Ammon's horn (tissue), 1 donor: ENCODE measurements around the gene CYCS.

Experiments
- DNase-seq: peaks from one replicate; pipeline ENCODE4 v3.0.0-alpha.2; 2016; ENCODE audit warnings: low spot score

CYCS gene

DNA sequence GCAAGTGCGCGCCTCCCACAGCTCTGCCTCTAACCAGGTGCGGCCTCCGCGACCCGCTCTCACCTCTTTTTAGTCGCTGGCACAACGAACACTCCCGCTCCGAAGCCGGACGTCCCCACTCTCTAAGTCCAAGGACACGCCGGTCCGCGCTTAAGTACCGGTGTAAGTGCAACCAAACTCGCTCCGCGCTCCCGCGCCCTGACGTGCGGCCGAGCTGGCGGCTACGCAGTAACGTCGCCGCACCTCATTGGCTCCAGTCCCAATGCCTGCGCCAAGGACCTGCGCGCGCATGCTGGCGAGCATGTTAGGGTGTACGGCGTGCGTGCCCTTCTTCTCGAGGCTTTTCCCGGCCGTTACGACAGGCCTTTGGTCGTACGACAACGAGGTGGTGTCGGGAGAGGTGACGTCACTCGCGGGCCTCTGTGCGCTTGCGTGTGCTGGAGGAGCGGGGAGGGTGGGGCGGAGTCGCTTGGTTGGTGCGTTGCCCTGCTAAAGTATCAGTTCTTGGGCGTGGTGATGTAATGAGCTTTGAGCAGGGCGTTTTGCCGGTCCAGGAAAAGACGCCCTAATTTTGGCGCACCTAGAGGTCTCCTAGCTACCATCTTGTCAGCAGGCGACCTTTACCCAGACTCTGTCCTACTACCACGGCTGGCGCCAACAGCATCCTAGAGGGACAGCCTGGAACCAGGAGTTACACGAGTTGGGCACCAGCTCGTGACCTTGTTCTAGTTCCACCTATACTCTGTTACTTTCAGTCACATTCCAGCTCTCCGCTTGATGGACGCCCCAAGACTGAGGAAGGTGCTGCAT, at the start of gene CYCS:
Gene CYCS, minus strand, starts transcription at position 124 of the 810 bp plus-strand sequence. CDS start 1,141 bp downstream, outside the sequence.
- DNase-seq: peak; percentile 100

DNA sequence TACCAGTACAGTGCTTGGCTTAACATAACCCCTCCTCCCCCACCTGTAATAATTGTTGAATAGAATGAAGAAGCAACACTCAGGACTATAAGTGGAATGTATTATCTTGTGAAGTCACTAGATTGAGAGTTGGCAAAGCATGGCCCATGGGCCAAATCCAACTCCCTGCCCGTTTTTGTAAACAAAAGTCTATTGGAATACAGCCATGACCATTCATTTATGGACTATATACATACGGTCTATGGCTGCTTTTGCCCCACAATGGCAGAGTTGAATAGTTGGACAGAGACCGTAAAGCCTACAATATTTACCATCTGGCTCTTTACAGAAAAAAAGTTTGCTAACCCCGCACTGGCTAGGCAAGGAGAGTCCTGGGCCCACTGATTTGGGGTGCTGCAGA, 48.1 kb upstream of the CYCS start:
- DNase-seq: no peak

DNA sequence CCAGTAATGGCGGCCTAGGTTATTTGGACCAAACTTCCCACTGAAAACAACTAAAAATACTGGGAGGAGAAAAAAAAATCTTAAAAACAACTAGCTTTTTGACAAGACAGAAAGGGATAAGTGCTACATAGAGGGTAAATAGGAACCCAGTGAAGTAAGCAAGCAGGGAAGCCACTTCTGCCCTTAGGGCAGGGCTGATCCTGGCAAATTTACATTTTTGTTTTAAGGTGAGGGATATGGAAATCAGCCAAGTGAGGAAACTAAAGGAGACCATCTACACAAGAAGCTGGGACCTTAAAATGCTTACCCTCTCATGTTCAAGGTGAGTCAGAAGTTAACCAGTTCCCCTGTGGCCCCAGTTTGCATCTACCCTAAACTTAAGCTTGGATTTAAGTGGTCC, 46.5 kb upstream of the CYCS start:
- no peak for DNase-seq

DNA sequence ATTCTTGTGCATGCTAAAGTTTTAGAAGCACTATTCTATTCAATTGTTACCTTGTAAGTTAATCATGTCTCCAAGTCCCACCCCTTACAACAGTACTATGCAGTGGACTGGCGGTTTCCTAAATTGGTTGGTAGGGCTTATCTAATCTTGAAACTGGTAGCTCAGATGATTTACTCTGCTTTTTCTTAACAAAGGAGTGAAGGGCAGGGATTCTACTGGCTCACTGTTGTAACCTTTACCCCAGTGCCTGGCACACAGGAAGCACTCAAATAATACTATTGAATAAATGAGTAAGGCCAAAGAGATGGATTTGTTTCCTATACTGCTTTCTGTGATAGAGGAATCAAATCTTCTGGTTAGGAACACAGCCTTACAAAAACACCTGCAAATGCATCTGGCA, 46.0 kb upstream of the CYCS start:
- no peak for DNase-seq

DNA sequence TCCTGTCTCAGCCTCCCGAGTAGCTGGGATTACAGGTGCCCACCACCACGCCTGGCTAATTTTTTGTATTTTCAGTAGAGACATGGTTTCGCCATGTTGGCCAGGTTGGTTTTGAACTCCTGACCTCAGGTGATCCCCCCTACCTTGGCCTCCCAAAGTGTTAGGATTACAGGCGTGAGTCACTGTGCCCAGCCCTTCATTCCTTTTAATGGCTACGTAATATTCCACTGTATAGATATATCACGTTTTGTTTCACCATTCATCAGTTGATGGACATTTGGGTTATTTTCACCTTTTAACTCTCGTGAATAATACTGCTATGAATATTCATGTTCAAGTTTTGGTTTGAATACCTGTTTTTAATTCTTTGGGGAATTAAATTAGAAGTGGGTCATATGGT, 44.6 kb upstream of the CYCS start:
- no peak for DNase-seq

DNA sequence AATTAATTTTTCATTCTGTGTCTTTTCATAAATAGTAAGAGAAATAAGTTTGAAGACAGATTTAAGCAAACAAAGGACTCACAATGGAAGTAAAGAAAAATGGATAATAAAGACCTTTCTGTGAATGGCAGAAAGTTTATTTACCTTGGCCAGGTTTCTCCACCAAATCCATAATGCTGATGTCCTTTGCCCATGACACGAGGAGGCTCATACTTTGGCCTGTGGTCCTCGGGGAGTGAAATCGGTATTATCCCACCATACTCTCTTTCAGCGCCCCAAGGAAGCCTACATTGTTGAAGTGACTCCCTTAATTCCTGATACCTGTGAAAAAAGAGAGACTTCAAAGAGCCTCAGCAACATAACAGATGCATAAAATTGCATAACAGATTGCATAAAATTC, 43.1 kb upstream of the CYCS start:
- DNase-seq: no peak

DNA sequence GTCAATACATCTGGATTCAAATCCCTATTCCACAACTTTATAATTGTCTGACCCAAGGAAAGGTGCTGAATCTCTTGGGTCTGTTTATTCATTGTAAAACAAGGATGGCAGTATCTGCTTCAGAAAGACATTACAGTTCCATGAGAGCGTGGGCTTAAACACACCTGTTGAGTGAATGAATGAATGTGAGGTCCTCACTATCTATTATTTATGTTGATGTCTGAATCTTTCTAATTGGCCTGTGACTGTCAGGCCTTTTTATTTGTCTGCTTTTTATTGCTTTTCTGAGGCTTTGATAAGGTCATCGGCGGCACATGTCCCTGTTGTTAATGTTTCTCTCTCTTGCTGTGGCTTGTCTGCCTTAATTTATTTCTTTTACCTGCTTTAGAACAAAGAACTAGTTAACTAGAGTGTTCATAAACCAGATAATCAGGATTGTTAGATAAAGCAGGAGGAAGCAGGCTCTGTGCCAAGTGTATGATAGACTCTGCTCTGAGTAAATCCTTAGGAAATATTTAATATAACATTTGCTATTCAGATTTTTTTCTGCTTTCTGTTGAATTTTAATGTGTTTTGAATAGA, 42.3 kb upstream of the CYCS start:
- DNase-seq: no peak

DNA sequence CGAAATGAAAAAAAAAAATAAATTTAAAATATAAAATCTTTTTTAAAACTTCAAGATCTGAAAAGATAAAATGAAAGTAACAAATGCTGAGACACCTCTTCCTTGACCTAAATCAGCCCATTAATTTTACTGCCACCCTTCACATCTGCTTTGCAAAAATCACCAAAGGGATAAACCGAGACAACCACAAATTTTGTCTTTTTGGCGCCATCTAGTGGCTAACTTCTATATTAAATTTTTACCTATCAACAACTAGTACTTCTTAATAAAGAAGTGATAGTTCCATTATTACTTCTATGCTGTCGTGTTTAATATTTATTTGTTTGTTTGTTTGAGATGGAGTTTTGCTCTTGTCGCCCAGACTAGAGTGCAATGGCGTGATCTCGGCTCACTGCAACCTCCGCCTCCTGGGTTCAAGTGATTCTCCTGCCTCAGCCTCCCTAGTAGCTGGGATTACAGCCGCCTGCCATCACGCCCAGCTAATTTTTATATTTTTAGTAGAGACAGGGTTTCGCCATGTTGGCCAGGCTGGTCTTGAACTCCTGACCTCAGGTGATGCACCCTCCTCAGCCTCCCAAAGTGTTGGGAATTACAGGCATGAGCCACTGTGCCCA, 35.0 kb upstream of the CYCS start:
- DNase-seq: peak; percentile 47

DNA sequence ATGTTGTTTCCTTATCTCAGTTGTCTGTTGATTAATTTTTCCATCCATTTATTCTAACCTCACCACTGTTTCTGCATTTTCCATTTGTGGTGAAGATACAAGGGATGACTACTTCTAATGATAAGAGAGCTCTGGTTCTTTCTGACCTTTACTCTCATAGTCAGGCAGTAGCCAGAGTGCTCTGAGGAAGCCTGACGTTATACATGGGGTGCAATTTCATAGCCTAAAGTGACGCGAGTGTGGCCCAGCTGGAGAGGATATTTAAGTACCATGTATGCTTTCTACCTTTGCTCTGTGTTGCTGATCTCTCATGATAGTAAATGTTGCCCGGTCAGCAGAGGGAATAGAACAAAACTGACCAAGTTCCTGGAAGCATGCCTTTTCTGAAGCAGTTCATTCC, 33.9 kb upstream of the CYCS start:
- DNase-seq: no peak

DNA sequence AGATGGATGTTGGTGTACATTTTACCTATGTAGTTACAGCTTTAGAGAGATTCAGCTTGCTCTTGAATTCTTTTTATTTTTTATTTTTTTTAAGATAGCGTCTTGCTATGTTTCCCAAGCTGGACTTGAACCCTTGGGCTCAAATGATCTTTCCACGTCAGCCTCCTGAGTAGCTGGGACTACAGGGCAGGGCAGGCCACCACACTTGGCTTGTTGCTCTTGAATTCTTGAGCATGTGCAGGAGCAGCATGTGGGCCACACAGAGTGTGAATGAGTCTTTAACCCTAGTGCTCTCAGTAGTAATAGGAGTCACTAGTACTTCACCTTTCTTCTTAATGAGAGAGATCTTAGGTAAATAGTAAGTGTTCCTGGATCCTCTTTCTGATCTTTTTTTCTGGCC, 26.7 kb upstream of the CYCS start:
- DNase-seq: no peak

DNA sequence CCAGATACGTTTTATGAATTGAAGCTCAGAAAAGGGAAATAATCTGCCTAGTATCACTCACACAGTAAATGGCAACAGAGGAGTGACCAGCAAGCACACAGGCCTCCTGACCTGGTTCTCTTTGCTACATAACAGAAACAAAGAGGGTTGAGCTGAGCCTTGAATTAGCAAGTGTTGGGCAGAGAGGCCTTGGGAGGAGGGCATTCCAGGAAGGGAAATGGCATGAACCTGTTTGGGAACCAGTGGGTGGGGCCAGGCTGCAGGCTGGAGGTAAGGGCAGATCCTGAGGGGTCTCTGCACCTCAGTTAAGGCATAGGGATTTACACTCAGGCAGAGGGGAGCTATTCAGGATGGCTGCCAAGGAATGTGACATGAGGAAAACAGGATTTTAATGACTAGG, 24.8 kb upstream of the CYCS start:
- DNase-seq: no peak

DNA sequence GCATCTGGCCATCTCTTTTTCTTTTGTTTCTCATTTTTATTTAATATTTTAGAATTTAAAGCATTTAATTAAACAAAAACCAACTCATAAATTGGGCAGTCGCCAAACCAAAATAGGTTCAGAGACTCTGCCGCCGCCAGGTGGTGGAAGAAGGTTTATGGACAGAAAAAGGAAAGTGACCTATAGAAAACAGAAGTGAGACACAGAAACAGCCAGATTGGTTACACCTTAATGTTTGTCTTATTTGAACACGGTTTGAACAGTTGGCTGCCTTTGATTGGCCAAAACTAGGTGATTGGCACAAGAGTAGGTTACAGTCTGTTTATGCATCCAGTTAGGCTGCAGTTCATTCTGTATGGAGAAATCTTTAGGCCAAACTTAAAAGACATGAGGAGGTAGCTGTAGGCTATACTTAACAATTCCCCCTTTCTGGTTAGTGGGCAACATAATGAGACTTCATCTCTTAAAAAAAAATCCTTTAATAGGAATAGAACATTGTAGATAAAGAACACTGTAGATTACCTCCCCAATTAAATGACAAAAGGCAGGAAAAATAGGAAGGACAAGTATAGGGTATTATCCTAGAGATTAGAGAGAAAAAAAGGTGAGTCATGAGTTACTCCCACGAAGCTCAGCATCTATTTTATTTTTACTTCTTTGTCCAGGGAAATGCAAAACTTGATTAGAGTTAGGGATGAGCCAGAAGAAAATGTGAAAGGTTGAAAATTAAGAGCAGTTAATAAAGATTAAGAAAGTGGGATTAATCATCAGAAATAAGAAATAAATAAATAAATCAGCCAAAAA, 23.9 kb upstream of the CYCS start:
- no peak for DNase-seq

DNA sequence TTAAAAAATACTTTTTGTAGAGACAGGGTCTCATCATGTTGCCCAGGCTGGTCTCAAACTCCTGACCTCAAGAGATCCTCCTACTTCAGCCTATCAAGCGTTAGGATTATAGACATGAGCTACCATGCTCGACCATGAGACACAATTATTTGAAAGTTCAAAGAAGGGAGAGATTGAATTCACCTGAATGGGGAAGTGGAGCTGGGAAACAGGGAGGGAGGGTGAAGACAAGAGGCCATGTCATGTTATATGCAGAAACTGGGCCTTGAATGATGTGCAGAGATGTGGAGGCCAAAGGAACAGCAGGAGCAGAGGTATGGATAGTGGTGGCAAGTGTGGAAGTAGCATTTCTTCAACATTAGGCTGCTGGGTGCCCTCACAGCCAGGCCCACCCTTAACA, 18.7 kb upstream of the CYCS start:
- DNase-seq: no peak

DNA sequence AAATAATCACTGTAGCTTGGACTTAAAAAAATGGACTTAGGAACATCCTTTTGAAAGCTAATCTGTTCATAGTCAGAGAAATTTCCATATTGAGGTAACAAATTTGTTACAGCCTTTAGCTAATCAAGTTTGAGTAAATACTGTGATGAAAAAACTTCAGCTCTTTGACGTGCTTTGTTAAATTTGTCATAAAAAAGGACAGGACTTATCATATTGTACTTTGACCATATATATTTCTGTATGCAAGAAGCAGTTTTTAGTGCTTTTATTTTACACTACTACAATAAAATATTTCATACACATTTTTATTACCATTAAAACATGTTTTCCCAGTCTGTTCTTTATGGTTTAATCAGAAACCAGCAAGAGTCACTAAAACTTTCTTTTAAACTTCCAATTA, 14.5 kb upstream of the CYCS start:
- no peak for DNase-seq

DNA sequence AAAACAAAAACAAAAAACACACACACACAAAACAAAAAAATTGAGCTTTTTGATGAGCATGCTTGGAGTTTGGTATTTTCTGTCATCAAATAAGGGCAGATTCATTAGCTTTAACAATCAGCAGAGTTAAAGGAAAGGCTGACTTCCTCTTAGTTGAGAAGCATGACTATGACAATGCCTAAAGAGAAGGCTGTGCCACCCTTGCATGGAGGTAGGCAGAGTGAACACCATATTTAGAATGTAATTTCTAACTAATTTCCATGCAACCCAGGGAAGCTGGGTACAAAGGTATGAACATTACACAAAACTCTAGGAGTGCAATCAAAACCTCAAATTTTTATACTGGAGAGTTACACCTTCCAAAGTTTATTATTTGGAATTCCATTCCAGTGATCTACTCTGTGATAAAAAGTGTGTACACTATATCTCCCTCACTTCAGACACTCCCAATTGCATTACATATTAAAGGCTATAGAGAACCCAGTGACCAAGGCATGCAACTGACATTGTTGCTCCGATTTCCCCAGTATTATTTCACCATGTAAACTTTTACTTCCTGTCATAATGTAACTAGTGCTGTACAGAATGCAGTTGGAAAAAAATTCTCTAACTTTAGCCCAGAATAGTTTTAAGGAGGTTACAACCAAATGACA, 9.4 kb upstream of the CYCS start:
- no peak for DNase-seq

DNA sequence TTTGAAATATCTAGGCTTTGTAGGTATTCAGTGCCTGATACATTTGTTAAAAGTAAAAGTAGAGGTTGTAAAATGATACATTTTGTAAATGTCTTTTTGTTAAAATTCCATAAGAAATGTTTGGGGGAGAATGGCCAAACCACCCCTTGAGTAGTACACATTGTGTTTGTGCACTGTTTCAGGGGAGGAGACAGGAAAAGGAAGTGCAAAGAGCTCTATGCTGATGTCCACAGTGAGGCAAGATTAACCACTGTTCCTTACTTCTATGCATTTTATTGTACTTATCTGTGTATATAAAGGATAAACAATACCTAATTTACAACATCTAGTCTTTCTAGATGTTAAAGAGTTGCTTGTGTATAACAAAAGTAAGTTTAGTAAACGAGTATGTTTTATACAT, 7.4 kb upstream of the CYCS start:
- DNase-seq: no peak

DNA sequence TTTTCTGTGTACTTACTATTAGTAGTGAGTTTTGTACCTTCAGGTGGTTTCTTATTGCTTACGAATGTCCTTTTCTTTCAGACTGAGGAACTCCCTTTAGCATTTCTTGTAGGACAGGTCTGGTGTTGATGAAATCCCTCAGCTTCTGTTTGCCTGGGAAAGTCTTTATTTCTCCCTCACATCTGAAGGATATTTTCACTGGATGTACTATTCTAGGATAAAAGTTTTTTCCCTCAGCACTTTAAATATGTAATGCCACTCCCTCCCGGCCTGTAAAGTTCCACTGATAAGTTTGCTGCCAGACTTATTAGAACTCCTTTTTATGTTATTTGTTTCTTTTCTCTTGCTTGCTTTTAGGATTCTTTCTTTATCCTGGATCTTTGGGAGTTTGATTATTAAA, 1.7 kb upstream of the CYCS start:
- no peak for DNase-seq

DNA sequence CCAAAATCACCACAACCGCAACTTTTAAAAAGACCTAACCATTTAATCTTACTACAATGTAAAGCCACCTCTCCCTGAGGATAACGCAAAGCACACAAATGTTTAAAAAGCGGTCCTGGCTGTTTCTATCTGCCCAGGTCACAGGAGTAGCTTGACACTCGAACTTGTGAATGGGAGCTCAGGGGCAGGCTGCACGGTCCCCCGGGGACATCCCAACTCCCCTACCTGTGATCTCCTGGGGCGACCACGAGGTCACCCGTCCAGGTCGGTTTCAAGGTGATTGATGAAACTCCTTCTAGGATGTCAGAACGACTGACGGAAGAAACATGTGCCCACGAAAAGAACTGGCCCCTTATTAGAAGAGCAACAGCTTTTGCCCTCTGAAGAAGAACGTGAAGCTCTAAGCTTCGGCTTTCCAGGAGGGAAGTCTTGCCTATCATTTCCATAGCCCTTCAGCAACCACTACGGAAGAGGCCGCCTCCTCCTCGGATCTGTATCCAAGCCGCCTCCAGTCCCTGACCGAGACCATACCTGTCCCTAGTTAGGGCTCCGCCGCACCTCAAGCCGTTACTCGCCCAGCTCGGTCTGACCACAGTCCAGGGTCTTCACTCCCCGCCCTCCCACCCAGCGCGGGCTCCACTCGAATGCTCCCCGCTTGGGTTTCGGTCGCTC, 459 bp downstream of the CYCS start:
- DNase-seq: peak; percentile 48

DNA sequence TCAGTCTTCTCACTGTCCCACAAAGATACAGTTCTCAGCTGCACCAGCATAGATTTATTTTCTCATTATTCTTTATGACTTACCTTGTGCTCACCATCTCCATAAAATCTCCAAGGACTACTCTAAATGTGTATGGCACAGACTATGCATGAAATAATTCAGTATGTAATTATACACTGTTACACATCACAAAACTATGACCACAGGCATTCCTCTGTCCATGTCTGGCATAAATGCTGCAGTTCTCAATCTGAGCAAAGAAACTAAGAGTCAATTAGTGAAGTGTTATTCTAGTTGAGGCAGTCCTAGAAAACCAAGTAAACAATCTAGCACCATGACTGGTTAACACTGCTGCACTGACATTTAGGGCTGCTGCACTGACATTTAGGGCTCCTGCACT, 2.7 kb downstream of the CYCS start:
- no peak for DNase-seq

DNA sequence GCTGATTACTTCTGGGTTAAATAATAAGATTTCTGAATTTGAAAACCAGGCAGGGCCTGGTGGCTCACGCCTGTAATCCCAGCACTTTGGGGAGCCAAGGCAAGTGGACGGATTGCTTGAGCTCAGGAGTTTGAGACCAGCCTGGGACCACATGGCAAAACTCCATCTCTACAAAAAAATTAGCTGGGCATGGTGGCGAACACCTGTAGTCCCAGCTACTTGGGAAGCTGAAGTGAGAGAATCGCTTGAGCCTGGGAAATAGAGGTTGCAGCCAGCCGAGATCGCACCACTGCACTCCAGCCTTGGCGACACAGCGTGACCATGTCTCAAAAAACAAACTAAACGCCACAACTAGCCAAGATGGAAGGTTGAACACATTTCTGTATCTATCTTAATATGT, 3.5 kb downstream of the CYCS start:
- DNase-seq: no peak

DNA sequence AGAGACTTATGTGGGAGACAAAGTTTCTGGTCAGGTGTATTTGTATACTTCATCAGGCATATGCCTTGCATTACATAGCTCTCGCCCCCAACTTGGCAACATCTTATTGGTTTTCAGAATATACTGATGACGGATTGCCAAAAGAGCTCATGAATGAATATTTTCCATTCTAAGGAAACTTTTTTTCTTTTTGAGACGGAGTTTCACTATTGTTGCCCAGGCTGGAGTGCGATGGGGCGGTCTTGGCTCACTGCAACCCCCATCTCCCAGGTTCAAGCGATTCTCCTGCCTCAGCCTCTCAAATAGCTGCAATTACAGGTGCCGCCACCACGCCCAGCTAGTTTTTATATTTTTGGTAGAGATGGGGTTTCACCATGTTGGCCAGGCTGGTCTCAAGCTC, 6.0 kb downstream of the CYCS start:
- DNase-seq: no peak
